ENCODE data around the gene GAREM2.

GAREM2 gene

GRCh38 chr2:26172189-26172870, 558 bp upstream of the GAREM2 start:
- Histone ChIP-seq H3F3A (ENCODE audit: control insufficient read depth, insufficient read depth) (no peaks in the 10 kb centered on the region), H3K9me3 (ENCODE audit: control insufficient read depth, insufficient read depth, low read length) (no peaks in the 10 kb centered on the region), H3K4me1 (ENCODE audit: control insufficient read depth, low read length) (no peaks in the 10 kb centered on the region; the same call in 1 of the 2 replicates), H3K4me2 (ENCODE audit: low read length) (peak overlapping the region; percentile 31; the same call in 1 of the 2 replicates), H4K20me1 (ENCODE audit: control insufficient read depth, insufficient read depth, low read depth, low read length) (no peaks in the 10 kb centered on the region), H3K79me2 (ENCODE audit: control insufficient read depth, low read length) (no peaks in the 10 kb centered on the region), H3K9me2 (replicated peaks; ENCODE audit: control insufficient read depth, low read length) (no peaks in the 10 kb centered on the region), H3K27ac (ENCODE audit: low read depth, low read length) (no peak overlapping the region), H3K4me3 (ENCODE audit: low read length) (no peak overlapping the region), H3K27me3 (ENCODE audit: control insufficient read depth, low read length) (peaks cover 20% of the 10 kb centered on the region), H3K36me3 (ENCODE audit: control insufficient read depth, low read length) (no peaks in the 10 kb centered on the region)
- TF ChIP-seq CTCF (IDR thresholded peaks at IDR 0.05; ENCODE audit: low read depth, low read length, poor library complexity, severe bottlenecking) (no peak), EZH2phosphoT487 (IDR thresholded peaks at IDR 0.05; ENCODE audit: borderline replicate concordance, low read length) (no peak)

- no peaks in the 10 kb centered on the region for H4K20me1 ChIP-seq (ENCODE audit: control insufficient read depth, insufficient read depth, low read depth, low read length)
- no peaks in the 10 kb centered on the region for H3K9me2 ChIP-seq (replicated peaks; ENCODE audit: control insufficient read depth, low read length)
- peaks cover under 1% of the 10 kb centered on the region for H3K4me1 ChIP-seq (ENCODE audit: control insufficient read depth, low read length)
- no peak for TF ChIP-seq CTCF (IDR thresholded peaks at IDR 0.05; ENCODE audit: low read depth, low read length, poor library complexity, severe bottlenecking)
- TF ChIP-seq EZH2phosphoT487 (IDR thresholded peaks at IDR 0.05; ENCODE audit: borderline replicate concordance, low read length), result no peak
- H3K79me2 ChIP-seq (ENCODE audit: control insufficient read depth, low read length), result no peaks in the 10 kb centered on the region
- no peaks in the 10 kb centered on the region for H3K36me3 ChIP-seq (ENCODE audit: control insufficient read depth, low read length)
- H3F3A ChIP-seq (ENCODE audit: control insufficient read depth, insufficient read depth), result no peaks in the 10 kb centered on the region
- H3K9me3 ChIP-seq (ENCODE audit: control insufficient read depth, insufficient read depth, low read length), result no peaks in the 10 kb centered on the region
- H3K4me3 ChIP-seq (ENCODE audit: low read length), result no peak overlapping the region
- H3K27ac ChIP-seq (ENCODE audit: low read depth, low read length), result no peak overlapping the region
- no peak overlapping the region for H3K4me2 ChIP-seq (ENCODE audit: low read length)
- peaks cover 25% of the 10 kb centered on the region for H3K27me3 ChIP-seq (ENCODE audit: control insufficient read depth, low read length)
Measured at GRCh38 chr2:26173776-26174482, 1.0 kb downstream of the GAREM2 start.

DNA sequence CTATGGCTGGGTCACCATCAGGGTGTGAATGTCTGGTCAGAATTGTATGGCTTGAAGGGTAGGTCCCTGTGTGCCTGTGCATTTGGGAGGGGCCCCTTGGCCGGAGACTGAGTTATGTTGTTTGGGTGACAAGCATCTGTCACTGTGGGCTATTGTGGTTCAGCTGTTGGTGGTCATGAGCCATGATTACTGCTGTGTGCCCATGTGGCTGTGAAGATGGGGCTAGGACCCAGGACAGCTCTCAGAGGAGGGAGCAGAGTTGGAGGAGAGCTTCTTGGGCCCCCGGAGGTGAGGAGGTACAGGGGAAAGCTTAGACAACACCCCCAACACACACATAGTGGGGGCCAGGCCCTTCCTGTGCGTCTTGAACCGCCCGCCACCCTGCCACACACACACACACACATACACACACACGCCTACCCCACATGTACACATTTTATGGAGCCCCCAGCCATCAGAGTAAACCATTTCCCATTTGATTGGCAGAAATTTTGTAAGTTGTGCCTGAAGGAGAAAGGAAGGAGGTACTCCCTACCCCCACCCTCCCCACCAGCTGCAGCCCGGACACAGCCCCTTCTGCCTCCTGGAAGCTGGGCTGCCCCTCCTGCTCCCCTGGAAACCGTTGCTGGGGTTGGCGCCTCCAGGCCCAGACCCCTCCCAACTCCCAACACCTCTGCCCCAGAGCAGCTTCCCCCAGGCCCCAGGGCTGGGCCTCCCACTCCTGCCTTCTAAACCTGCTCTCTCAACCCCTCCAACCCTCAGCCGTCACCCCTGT, 2.0 kb downstream of the GAREM2 start:
- Histone ChIP-seq H3K9me2 (replicated peaks; ENCODE audit: control insufficient read depth, low read length) (no peaks in the 10 kb centered on the region), H3K4me1 (ENCODE audit: control insufficient read depth, low read length) (peaks cover 8% of the 10 kb centered on the region), H3F3A (ENCODE audit: control insufficient read depth, insufficient read depth) (no peaks in the 10 kb centered on the region), H3K27me3 (ENCODE audit: control insufficient read depth, low read length) (peaks cover 32% of the 10 kb centered on the region), H3K36me3 (ENCODE audit: control insufficient read depth, low read length) (no peaks in the 10 kb centered on the region), H3K4me2 (ENCODE audit: low read length) (no peak overlapping the region), H3K4me3 (ENCODE audit: low read length) (no peak overlapping the region), H3K27ac (ENCODE audit: low read depth, low read length) (no peak overlapping the region), H3K9me3 (ENCODE audit: control insufficient read depth, insufficient read depth, low read length) (no peaks in the 10 kb centered on the region), H3K79me2 (ENCODE audit: control insufficient read depth, low read length) (no peaks in the 10 kb centered on the region), H4K20me1 (ENCODE audit: control insufficient read depth, insufficient read depth, low read depth, low read length) (no peaks in the 10 kb centered on the region)
- TF ChIP-seq EZH2phosphoT487 (IDR thresholded peaks at IDR 0.05; ENCODE audit: borderline replicate concordance, low read length) (no peak), CTCF (IDR thresholded peaks at IDR 0.05; ENCODE audit: low read depth, low read length, poor library complexity, severe bottlenecking) (no peak)
